ENCODE measurements around the gene CPEB4.

The CPEB4 gene

GRCh38 chr5:174000076-174000475 lies 111.9 kb downstream of the CPEB4 start:
- H3K4me3 ChIP-seq (ENCODE audit: low read depth, low read length), result no peak overlapping the region
- TF ChIP-seq CTCF (IDR thresholded peaks at IDR 0.05; ENCODE audit: low read depth, low read length), result no peak

GRCh38 chr5:174003795-174004194 lies 115.6 kb downstream of the CPEB4 start:
- TF ChIP-seq CTCF (IDR thresholded peaks at IDR 0.05; ENCODE audit: low read depth, low read length), result no peak
- H3K4me3 ChIP-seq (ENCODE audit: low read depth, low read length), result no peak overlapping the region

- H3K4me3 ChIP-seq (ENCODE audit: low read depth, low read length), result no peak overlapping the region
- no peak for TF ChIP-seq CTCF (IDR thresholded peaks at IDR 0.05; ENCODE audit: low read depth, low read length)
Measured at GRCh38 chr5:174008922-174009321, 120.8 kb downstream of the CPEB4 start.

- no peak overlapping the region for H3K4me3 ChIP-seq (ENCODE audit: low read depth, low read length)
- TF ChIP-seq CTCF (IDR thresholded peaks at IDR 0.05; ENCODE audit: low read depth, low read length), result no peak
Measured at GRCh38 chr5:174010365-174010764, 122.2 kb downstream of the CPEB4 start.

GRCh38 chr5:174011441-174011840 lies 123.3 kb downstream of the CPEB4 start:
- H3K4me3 ChIP-seq (ENCODE audit: low read depth, low read length), result no peak overlapping the region
- TF ChIP-seq CTCF (IDR thresholded peaks at IDR 0.05; ENCODE audit: low read depth, low read length), result no peak

Data from WI38 (cell line).